ENCODE data around the gene HOXA9. TPM values are rescaled to one million over a fixed set of nuclear protein-coding genes. Genes with fewer than 3 reads are reported as not detected.

The HOXA9 gene
- polyA plus RNA-seq, 1 donor from 2014 or later: not detected

- H3K36me3 ChIP-seq (ENCODE audit: insufficient read depth, low read length): no peaks in the 10 kb centered on the region
- no peaks in the 10 kb centered on the region for H3K79me2 ChIP-seq (replicated peaks; ENCODE audit: insufficient read depth, low read length)
- H3K9me3 ChIP-seq (ENCODE audit: low read length): peaks cover 8% of the 10 kb centered on the region
- no peak overlapping the region for H2AFZ ChIP-seq (ENCODE audit: low read depth, low read length)
- no peaks in the 10 kb centered on the region for H3K9me2 ChIP-seq (ENCODE audit: insufficient read depth, low read length)
- H3K9ac ChIP-seq (ENCODE audit: low read length): no peak overlapping the region
- no peak for TF ChIP-seq TAF1 (IDR thresholded peaks at IDR 0.05; ENCODE audit: low read depth)
- TF ChIP-seq MXI1 (conservative IDR thresholded peaks at IDR 0.05; ENCODE audit: poor library complexity, severe bottlenecking): no peak
- TF ChIP-seq POLR2AphosphoS5 (IDR thresholded peaks at IDR 0.05): no peak
- no peak for TF ChIP-seq REST (IDR thresholded peaks at IDR 0.05; ENCODE audit: borderline replicate concordance)
- no peak for TF ChIP-seq EZH2 (IDR thresholded peaks at IDR 0.05; ENCODE audit: borderline replicate concordance, insufficient read depth, low read length, poor library complexity, severe bottlenecking)
- no peak overlapping the region for H3K4me2 ChIP-seq (ENCODE audit: low read length)
- H3K27me3 ChIP-seq (ENCODE audit: insufficient read depth, low read depth, low read length): peaks cover 100% of the 10 kb centered on the region
- H3F3A ChIP-seq (ENCODE audit: insufficient read depth, low read length, poor library complexity, severe bottlenecking): no peaks in the 10 kb centered on the region
- no peaks in the 10 kb centered on the region for H4K20me1 ChIP-seq (ENCODE audit: insufficient read depth)
- no peak overlapping the region for H3K27ac ChIP-seq (ENCODE audit: low read length)
- H3K4me3 ChIP-seq (ENCODE audit: low read length): no peak overlapping the region
Observed at GRCh38 chr7:27177795-27178320, 12.5 kb upstream of the HOXA9 start.

GRCh38 chr7:27176962-27177794 lies 11.8 kb upstream of the HOXA9 start:
- no peaks in the 10 kb centered on the region for H3K79me2 ChIP-seq (replicated peaks; ENCODE audit: insufficient read depth, low read length)

More at GRCh38 chr7:27176962-27177794, 11.8 kb upstream of the HOXA9 start:
- Histone ChIP-seq H4K20me1 (ENCODE audit: insufficient read depth) (no peaks in the 10 kb centered on the region), H3K27me3 (ENCODE audit: insufficient read depth, low read depth, low read length) (peaks cover 100% of the 10 kb centered on the region), H3K4me3 (ENCODE audit: low read length) (no peak overlapping the region), H3K9me2 (ENCODE audit: insufficient read depth, low read length) (no peaks in the 10 kb centered on the region), H2AFZ (ENCODE audit: low read depth, low read length) (no peak overlapping the region), H3K36me3 (ENCODE audit: insufficient read depth, low read length) (no peaks in the 10 kb centered on the region), H3K9me3 (ENCODE audit: low read length) (peaks cover 11% of the 10 kb centered on the region), H3K4me2 (ENCODE audit: low read length) (no peak overlapping the region), H3K9ac (ENCODE audit: low read length) (no peak overlapping the region), H3K27ac (ENCODE audit: low read length) (no peak overlapping the region), H3F3A (ENCODE audit: insufficient read depth, low read length, poor library complexity, severe bottlenecking) (no peaks in the 10 kb centered on the region)
- TF ChIP-seq MXI1 (conservative IDR thresholded peaks at IDR 0.05; ENCODE audit: poor library complexity, severe bottlenecking) (no peak), REST (IDR thresholded peaks at IDR 0.05; ENCODE audit: borderline replicate concordance) (no peak), EP300 (conservative IDR thresholded peaks at IDR 0.05; ENCODE audit: poor library complexity, severe bottlenecking) (no peak), CTCF (IDR thresholded peaks at IDR 0.05; ENCODE audit: poor library complexity, severe bottlenecking) (no peak), RAD21 (conservative IDR thresholded peaks at IDR 0.05) (no peak), POLR2AphosphoS5 (IDR thresholded peaks at IDR 0.05) (no peak), EZH2 (IDR thresholded peaks at IDR 0.05; ENCODE audit: borderline replicate concordance, insufficient read depth, low read length, poor library complexity, severe bottlenecking) (no peak), SMC3 (conservative IDR thresholded peaks at IDR 0.05; ENCODE audit: poor library complexity) (no peak), TAF1 (IDR thresholded peaks at IDR 0.05; ENCODE audit: low read depth) (no peak)

Measured in neural cell (in vitro differentiated cells).